Esophagus squamous epithelium (tissue), 4 donors: ENCODE data around the gene TRAPPC2L.

Experiments
- POLR2A ChIP-seq, 4 donors: fragments of 450-650 bp; IDR thresholded peaks; one replicate each; pipeline ENCODE4 v1.6.1; 2017; ENCODE audit warnings: antibody characterized with exemption in 4 of 4, mild to moderate bottlenecking in 4 of 4, moderate library complexity in 3 of 4
- TF ChIP-seq, protein P1 (sequence below), 6 experiments: fragments of 450-650 bp in 4 of 6; fragments of 200-600 bp in 2 of 6; sonication (generic) in 2 of 6; IDR thresholded peaks; one replicate each; pipeline ENCODE4 v1.5.1; 2016 to 2019; ENCODE audit warnings: antibody characterized with exemption in 6 of 6, mild to moderate bottlenecking in 4 of 6, moderate library complexity in 4 of 6

DNA sequence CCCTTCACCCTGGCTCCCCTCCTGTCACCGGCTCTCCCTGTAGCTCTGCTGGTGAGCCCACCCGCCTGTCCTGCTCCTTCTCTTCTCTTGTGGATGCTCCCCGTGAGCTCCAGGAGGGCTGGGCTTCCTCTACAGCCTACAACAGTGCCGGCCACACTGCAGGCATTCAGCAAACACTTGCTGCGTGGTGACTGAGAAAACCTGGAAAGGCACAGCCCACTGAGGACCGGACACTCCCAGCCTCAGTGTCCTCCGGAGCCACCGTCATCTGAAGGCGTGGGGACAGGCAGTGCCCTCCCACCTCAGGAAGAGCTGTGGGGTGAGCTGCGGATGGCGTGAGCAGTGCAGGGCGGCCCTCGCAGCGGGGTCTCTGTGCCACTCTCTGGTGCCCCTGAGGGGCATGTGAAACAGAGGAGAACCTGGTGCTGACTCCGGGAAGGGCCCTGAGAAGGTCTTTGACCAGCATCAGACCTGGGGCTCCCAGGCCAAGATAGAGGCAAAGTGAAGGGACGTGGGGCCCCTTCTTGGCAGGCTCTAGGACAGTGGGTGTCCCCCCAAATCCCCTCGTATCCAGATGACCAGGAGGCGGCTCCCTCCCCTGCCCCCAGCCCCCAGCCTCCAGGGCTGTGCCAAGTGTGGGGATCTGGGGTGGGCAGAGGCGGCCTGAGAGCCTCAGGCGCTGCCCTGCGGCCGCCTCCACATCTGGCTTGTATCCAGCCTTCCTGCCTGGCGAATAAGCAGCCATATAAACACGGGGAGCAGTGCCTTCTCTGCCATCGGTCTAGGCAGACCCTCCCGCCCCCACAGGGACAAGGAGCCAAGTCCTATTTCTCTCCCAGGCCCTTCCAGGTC lies 53.6 kb downstream of the TRAPPC2L start:
- TF ChIP-seq, protein P1, sequence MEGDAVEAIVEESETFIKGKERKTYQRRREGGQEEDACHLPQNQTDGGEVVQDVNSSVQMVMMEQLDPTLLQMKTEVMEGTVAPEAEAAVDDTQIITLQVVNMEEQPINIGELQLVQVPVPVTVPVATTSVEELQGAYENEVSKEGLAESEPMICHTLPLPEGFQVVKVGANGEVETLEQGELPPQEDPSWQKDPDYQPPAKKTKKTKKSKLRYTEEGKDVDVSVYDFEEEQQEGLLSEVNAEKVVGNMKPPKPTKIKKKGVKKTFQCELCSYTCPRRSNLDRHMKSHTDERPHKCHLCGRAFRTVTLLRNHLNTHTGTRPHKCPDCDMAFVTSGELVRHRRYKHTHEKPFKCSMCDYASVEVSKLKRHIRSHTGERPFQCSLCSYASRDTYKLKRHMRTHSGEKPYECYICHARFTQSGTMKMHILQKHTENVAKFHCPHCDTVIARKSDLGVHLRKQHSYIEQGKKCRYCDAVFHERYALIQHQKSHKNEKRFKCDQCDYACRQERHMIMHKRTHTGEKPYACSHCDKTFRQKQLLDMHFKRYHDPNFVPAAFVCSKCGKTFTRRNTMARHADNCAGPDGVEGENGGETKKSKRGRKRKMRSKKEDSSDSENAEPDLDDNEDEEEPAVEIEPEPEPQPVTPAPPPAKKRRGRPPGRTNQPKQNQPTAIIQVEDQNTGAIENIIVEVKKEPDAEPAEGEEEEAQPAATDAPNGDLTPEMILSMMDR (IDR thresholded peaks at IDR 0.05): no peak
- TF ChIP-seq POLR2A (IDR thresholded peaks at IDR 0.05): no peak
